H1 (cell line): ENCODE measurements around the gene MYLK3. TPM values are rescaled to one million over a fixed set of nuclear protein-coding genes. Genes with fewer than 3 reads are reported as not detected.

Experiments
- CTCF ChIA-PET: fragments of 300-600 bp; sonication (Branson Sonifier 250); formaldehyde crosslinking; loops from one replicate; lab custom pipeline; 2021; ENCODE audit not compliant: partially characterized antibody; lab: Charles Lee
- POLR2A ChIA-PET: fragments of 300-600 bp; sonication (Branson Sonifier 250); formaldehyde crosslinking; loops from one replicate; lab custom pipeline; 2021; ENCODE audit warnings: inconsistent platforms; ENCODE audit not compliant: partially characterized antibody; lab: Charles Lee
- DNase-seq, 2 experiments: peaks; one replicate each; pipeline versions ENCODE4 v3.0.0 to v3.0.0-alpha.2; 2010 to 2022; ENCODE audit warnings: low spot score in 2 of 2, low read depth in 1 of 2, mixed read lengths in 1 of 2
- FAIRE-seq: peaks from 2 replicates; lab custom pipeline; 2011; peaks lifted over from hg19 to GRCh38; lab: Jason Lieb, UNC
- H2AFZ ChIP-seq: 2 replicates; pipeline ENCODE4 v1.8.1; 2012; ENCODE audit warnings: low read length, inconsistent platforms
- H2AK5ac ChIP-seq: 2 replicates; pipeline ENCODE4 v1.6.1; 2013; ENCODE audit warnings: low read depth, low read length
- H2BK120ac ChIP-seq: replicated peaks from 2 replicates; pipeline ENCODE3; 2013; ENCODE audit warnings: low read depth, low read length, inconsistent platforms
- H2BK12ac ChIP-seq: 2 replicates; pipeline ENCODE4 v1.6.1; 2013; ENCODE audit warnings: low read depth, low read length
- H2BK15ac ChIP-seq: 2 replicates; pipeline ENCODE4 v1.6.1; 2013; ENCODE audit warnings: low read length
- H2BK20ac ChIP-seq: 2 replicates; pipeline ENCODE4 v1.6.1; 2013; ENCODE audit warnings: low read length
- H2BK5ac ChIP-seq: 2 replicates; pipeline ENCODE4 v1.6.1; 2013; ENCODE audit warnings: low read depth, low read length
- H3K14ac ChIP-seq: 2 replicates; pipeline ENCODE4 v1.6.1; 2013; ENCODE audit warnings: inconsistent platforms; ENCODE audit not compliant: insufficient read length
- H3K18ac ChIP-seq: 2 replicates; pipeline ENCODE4 v1.6.1; 2013; ENCODE audit warnings: low read length; ENCODE audit errors: extremely low read depth
- H3K23ac ChIP-seq: 2 replicates; pipeline ENCODE4 v1.6.1; 2013; ENCODE audit warnings: inconsistent platforms; ENCODE audit not compliant: insufficient read length
- H3K23me2 ChIP-seq: 2 replicates; pipeline ENCODE4 v1.6.1; 2013; ENCODE audit warnings: low read depth, low read length
- H3K27ac ChIP-seq: 2 replicates; pipeline ENCODE4 v1.6.1; 2011; ENCODE audit warnings: low read depth, low read length, inconsistent platforms
- H3K27me3 ChIP-seq, 4 experiments: replicated peaks in 1 of 4; 1 replicate in 1 of 4; 2 replicates in 3 of 4; pipeline versions ENCODE4 v1.6.1 to v1.8.1; 2011 to 2013; ENCODE audit warnings: low read length in 3 of 4, mild to moderate bottlenecking in 3 of 4, inconsistent platforms in 2 of 4, mixed read lengths in 2 of 4, moderate library complexity in 1 of 4; ENCODE audit not compliant: control insufficient read depth in 3 of 4, insufficient read depth in 3 of 4; ENCODE audit errors: extremely low read depth in 1 of 4
- H3K36me3 ChIP-seq, 4 experiments: 2 replicates each; pipeline versions ENCODE4 v1.6.1 to v1.8.1; 2011 to 2013; ENCODE audit warnings: mild to moderate bottlenecking in 4 of 4, low read length in 3 of 4, moderate library complexity in 2 of 4, control low read depth in 1 of 4, inconsistent platforms in 1 of 4; ENCODE audit not compliant: insufficient read depth in 4 of 4, control insufficient read depth in 2 of 4
- H3K4ac ChIP-seq: replicated peaks from 2 replicates; pipeline ENCODE3; 2013; ENCODE audit warnings: low read length, low read depth, mixed read lengths, inconsistent platforms; ENCODE audit not compliant: insufficient read length
- H3K4me1 ChIP-seq, 4 experiments: replicated peaks in 1 of 4; 1 replicate in 1 of 4; 2 replicates in 3 of 4; pipeline versions ENCODE4 v1.6.1 to v1.8.1; 2011 to 2013; ENCODE audit warnings: low read length in 3 of 4, inconsistent platforms in 2 of 4, mixed read lengths in 1 of 4; ENCODE audit not compliant: insufficient read depth in 4 of 4, control insufficient read depth in 3 of 4
- H3K4me2 ChIP-seq, 2 experiments: 2 replicates each; pipeline versions ENCODE4 v1.6.1 to v1.8.1; 2011 to 2013; ENCODE audit warnings: low read depth in 2 of 2, low read length in 2 of 2, control low read depth in 1 of 2, inconsistent platforms in 1 of 2, mild to moderate bottlenecking in 1 of 2; ENCODE audit not compliant: insufficient read depth in 1 of 2
- H3K4me3 ChIP-seq, 4 experiments: fragments of 200-600, 300-600 bp in 1 of 4; sonication (generic), shearing (Covaris generic), sonication (Bioruptor Twin) in 1 of 4; 2 replicates each; pipeline versions ENCODE4 v1.5.1 to v1.8.1; 2011 to 2016; ENCODE audit warnings: low read length in 4 of 4, low read depth in 3 of 4, control low read depth in 2 of 4, inconsistent platforms in 2 of 4, mild to moderate bottlenecking in 2 of 4, mixed read lengths in 1 of 4, moderate library complexity in 1 of 4; ENCODE audit not compliant: insufficient read depth in 2 of 4; ENCODE audit errors: extremely low read depth in 1 of 4
- H3K56ac ChIP-seq: replicated peaks from 2 replicates; pipeline ENCODE3; 2013; ENCODE audit warnings: low read depth, mild to moderate bottlenecking, mixed read lengths, low read length, inconsistent platforms; ENCODE audit not compliant: insufficient read length
- H3K79me1 ChIP-seq: 2 replicates; pipeline ENCODE4 v1.6.1; 2013; ENCODE audit warnings: low read depth, low read length, control low read depth
- H3K79me2 ChIP-seq, 2 experiments: 2 replicates each; pipeline versions ENCODE4 v1.6.1 to v1.8.1; 2012 to 2013; ENCODE audit warnings: low read length in 2 of 2, mild to moderate bottlenecking in 2 of 2, inconsistent platforms in 1 of 2; ENCODE audit not compliant: insufficient read depth in 2 of 2, control insufficient read depth in 1 of 2
- H3K9ac ChIP-seq, 4 experiments: replicated peaks in 1 of 4; 1 replicate in 1 of 4; 2 replicates in 3 of 4; pipeline versions ENCODE4 v1.6.1 to v1.8.1; 2011 to 2013; ENCODE audit warnings: low read depth in 3 of 4, low read length in 3 of 4, control low read depth in 2 of 4, mild to moderate bottlenecking in 2 of 4, moderate library complexity in 2 of 4, inconsistent platforms in 1 of 4; ENCODE audit errors: extremely low read depth in 1 of 4
- H3K9me3 ChIP-seq, 2 experiments: 2 replicates each; pipeline versions ENCODE4 v1.6.1 to v1.8.1; 2012 to 2013; ENCODE audit warnings: mild to moderate bottlenecking in 2 of 2, moderate library complexity in 2 of 2, control low read depth in 1 of 2, inconsistent platforms in 1 of 2, low read depth in 1 of 2, low read length in 1 of 2, mixed read lengths in 1 of 2; ENCODE audit not compliant: insufficient read depth in 2 of 2
- H4K20me1 ChIP-seq, 2 experiments: replicated peaks in 1 of 2; 2 replicates each; pipeline versions ENCODE3 to v1.8.1; 2011 to 2013; ENCODE audit warnings: inconsistent platforms in 2 of 2, low read length in 2 of 2, mild to moderate bottlenecking in 1 of 2; ENCODE audit not compliant: insufficient read depth in 2 of 2, control insufficient read depth in 1 of 2
- H4K5ac ChIP-seq: 2 replicates; pipeline ENCODE4 v1.6.1; 2013; ENCODE audit warnings: low read length, low read depth, mixed read lengths, inconsistent platforms; ENCODE audit not compliant: insufficient read length
- H4K8ac ChIP-seq: 2 replicates; pipeline ENCODE4 v1.8.0; 2013; ENCODE audit warnings: mild to moderate bottlenecking, moderate library complexity, low read length, inconsistent platforms; ENCODE audit not compliant: insufficient read depth; ENCODE audit errors: extremely low read depth
- H4K91ac ChIP-seq: replicated peaks from 2 replicates; pipeline ENCODE3; 2013; ENCODE audit warnings: low read length, mixed read lengths, inconsistent platforms; ENCODE audit not compliant: insufficient read length
- BRCA1 ChIP-seq: IDR thresholded peaks from 2 replicates; pipeline ENCODE4 v1.6.1; 2012; ENCODE audit warnings: low read depth, low read length, improper control_type of control experiment
- RNF2 ChIP-seq: fragments of 200-900, 300-1000 bp; sonication (generic); IDR thresholded peaks from 2 replicates; pipeline ENCODE4 v1.7.1; 2016; ENCODE audit warnings: borderline replicate concordance, low read depth, mild to moderate bottlenecking, antibody characterized with exemption, low read length; ENCODE audit not compliant: poor library complexity, severe bottlenecking; ENCODE audit errors: missing control alignments
- TAF7 ChIP-seq: optimal IDR thresholded peaks from 2 replicates; pipeline ENCODE3; 2011; ENCODE audit warnings: low read depth, mild to moderate bottlenecking, inconsistent platforms, low read length, moderate library complexity, borderline replicate concordance
- WGBS, 2 experiments: shearing (Covaris generic) in 1 of 2; methylation state at CpG; one replicate each; pipeline versions ENCODE4 v1.1.6 to v1.1.7; 2013 to 2015; ENCODE audit warnings: low lambda C conversion rate in 2 of 2, mixed read lengths in 2 of 2, inconsistent platforms in 1 of 2, low coverage in 1 of 2, missing lambda C conversion rate in 1 of 2; ENCODE audit not compliant: insufficient replicate concordance in 2 of 2, insufficient coverage in 1 of 2, insufficient read length in 1 of 2; ENCODE audit errors: extremely low coverage in 1 of 2, missing lambda C conversion rate in 1 of 2; 5-methylcytosine and 5-hydroxymethylcytosine counted together
- polyA plus RNA-seq, 7 experiments: library from polyadenylated mRNA; depleted of rRNA in 3 of 7; stranded (reverse) in 5 of 7; unstranded in 2 of 7; fragments of >200 nt in 5 of 7; fragments of 200-250 nt in 2 of 7; gene quantifications; 1 replicate in 5 of 7; 2 replicates in 1 of 7; 4 replicates in 1 of 7; pipeline versions ENCODE4 v1.2.1 to v1.2.3, GENCODE V29; 2011 to 2013; ENCODE audit warnings: missing spikeins in 2 of 7, mixed read lengths in 2 of 7
- total RNA-seq: library from RNA; stranded (reverse); fragmentation: NEBNext Ultra II Directional; extraction: Animal tissue kit (Norgen Biotek cat#: 25700); gene quantifications from 2 replicates; pipeline ENCODE4 v1.2.1, GENCODE V29; 2021

MYLK3 gene
- total and polyA plus RNA-seq, 2 of the 8 experiments (the other 6 are each of a cell fraction or from before 2014, with no cell fraction given) = 0.14 to 0.35 TPM

DNA sequence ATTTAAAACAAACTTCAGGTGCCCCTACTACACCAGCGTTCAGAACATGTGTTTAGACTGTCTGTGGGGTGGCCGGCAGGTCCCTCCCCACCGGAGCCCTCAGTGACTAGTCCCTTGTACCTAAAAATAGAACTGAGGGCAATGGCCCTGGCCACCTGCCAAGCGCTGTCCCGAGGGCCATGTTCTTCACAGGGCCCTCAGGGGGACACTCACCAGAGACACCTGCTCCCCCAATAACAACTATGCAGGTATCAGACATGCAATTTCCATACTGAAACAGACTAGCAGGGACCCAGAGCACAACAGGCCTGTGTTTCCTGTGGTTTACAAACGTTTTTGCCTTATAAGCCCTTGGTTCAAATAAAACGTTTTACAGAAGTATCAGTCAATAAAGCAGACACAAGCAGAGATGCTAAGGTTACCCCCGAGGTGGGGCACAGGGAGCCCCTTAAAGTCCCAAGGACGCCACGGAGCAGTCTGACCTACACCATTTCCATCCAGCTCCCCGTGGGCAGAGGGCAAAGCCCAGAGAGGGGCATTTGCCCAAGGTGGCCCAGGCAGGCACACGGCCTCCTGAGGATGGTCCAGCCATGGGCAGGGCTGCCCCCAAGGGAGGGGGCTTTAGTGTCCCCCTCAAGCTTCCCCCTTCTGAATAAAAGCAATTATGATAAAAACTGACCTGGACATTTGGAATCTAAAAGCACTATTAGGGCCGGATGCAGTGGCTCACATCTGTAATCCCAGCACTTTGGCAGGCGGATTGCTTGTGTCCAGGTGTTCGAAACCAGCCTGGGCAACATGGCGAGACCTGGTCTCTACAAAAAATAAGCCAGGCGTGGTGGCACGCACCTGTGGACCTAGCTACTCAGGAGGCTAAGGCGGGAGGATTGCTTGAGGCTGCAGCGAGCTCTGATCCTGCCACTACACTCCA, 896 bp upstream of the MYLK3 start:
- Histone ChIP-seq H2AK5ac (no peak overlapping the region), H3K36me3 (no peaks in the 10 kb centered on the region), H2BK5ac (no peak overlapping the region), H2BK12ac (0 out of 2 replicates have a peak overlapping the region, but pooled peaks have one; percentile 39), H3K9me3 (no peaks in the 10 kb centered on the region), H3K56ac (no peak overlapping the region), H3K9ac (no peak overlapping the region), H3K79me2 (no peaks in the 10 kb centered on the region), H4K20me1 (no peaks in the 10 kb centered on the region), H3K4me2 (no peak overlapping the region), H3K4me1 (peaks cover 3 to 21% (median 7%) of the 10 kb centered on the region in 4 experiments), H3K79me1 (no peaks in the 10 kb centered on the region), H2BK120ac (no peak overlapping the region), H3K4ac (no peak overlapping the region), H4K91ac (no peak overlapping the region), H2BK15ac (no peak overlapping the region), H4K5ac (no peak overlapping the region), H3K27ac (no peak overlapping the region), H2AFZ (no peak overlapping the region), H3K23ac (no peak overlapping the region), H3K18ac (no peak overlapping the region; the same call in 1 of the 2 replicates), H2BK20ac (peak overlapping the region; percentile 48; the same call in 1 of the 2 replicates), H3K4me3 (no peak overlapping the region), H3K14ac (no peak overlapping the region), H4K8ac (no peak overlapping the region), H3K23me2 (no peaks in the 10 kb centered on the region), H3K27me3 (no peaks in the 10 kb centered on the region)
- ChIA-PET POLR2A (interaction anchor here (0.6 to 1.9 kb wide), 4 partner anchors 10 to 562 kb away, joined by 3 to 4 read pairs (median 4); no protein-coding TSS in a partner anchor), CTCF (no interaction called here)
- WGBS, 2 experiments = 84% methylated on average over 20 of the region's 20 CpGs; no CpG with 5 or more reads in 1 of the 2 experiments
- no peak for DNase-seq
- FAIRE-seq = no peak
- TF ChIP-seq TAF7 = no peak
- TF ChIP-seq RNF2 = no peak
- no peak for TF ChIP-seq BRCA1
